ENCODE measurements around the gene LDHB.

The LDHB gene

GRCh38 chr12:21657326-21658077 lies at the start of gene LDHB:
TSS of gene LDHB (minus strand) at chr12:21657842. CDS start at chr12:21654671, 3,171 bp downstream.
- in situ Hi-C loops (cut with HindIII; ENCODE audit: low pct_ligation_motif_present, low sequenced_read_pairs), result no loop called here
- TF ChIP-seq CTCF (IDR thresholded peaks at IDR 0.05; ENCODE audit: low read depth, low read length, missing control alignments), result peak; percentile 9
- Histone ChIP-seq H3K27me3 (replicated peaks) (no peaks in the 10 kb centered on the region), H3K4me3 (ENCODE audit: low read depth, low read length) (peak within 1 kb of the TSS; percentile 85), H3K36me3 (replicated peaks) (peaks cover 12% of the 10 kb centered on the region), H3K27ac (peak within 1 kb of the TSS; percentile 78)
- peak; percentile 99 for DNase-seq

DNA sequence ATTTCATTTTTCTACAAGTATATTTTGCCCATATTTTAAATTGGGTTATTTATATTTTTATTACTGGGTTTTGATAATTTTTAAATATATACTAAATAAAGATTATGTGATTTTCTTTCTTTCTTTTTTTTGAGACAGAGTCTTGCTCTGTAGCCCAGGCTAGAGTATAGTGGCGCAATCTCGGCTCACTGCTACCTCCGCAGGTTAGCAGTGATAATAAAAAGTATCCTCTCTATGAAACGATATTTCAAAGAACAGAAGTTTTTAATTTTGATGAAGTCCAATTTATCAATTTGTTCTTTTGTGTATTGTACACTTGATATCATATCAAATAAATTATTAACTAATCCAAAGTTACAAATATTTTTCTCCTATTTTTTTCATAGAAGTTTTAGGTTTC lies 47.2 kb upstream of the LDHB start:
- H3K27ac ChIP-seq, result no peak overlapping the region

DNA sequence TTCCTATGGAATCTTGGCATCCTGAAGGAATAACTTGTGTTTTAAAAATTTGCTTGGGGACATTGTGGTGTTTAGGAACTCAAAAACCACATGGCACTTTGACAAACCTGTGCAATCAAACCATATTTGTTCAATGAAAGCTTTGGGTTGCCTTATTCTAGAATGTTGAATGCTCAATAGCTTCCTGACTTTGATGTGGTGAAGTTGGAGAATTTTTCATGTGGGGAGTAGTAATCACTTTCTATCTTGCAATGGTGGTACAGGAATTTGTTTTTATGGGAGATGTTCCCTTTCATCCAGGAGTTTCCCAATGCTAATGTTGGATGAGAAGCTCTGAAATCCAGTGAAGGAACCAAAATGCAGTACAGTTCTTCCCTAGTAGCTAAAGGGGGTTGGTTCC lies 42.2 kb upstream of the LDHB start:
- Histone ChIP-seq H3K27ac (no peak overlapping the region), H3K27me3 (replicated peaks) (no peaks in the 10 kb centered on the region), H3K4me3 (ENCODE audit: low read depth, low read length) (no peak overlapping the region), H3K36me3 (replicated peaks) (no peaks in the 10 kb centered on the region)
- TF ChIP-seq CTCF (IDR thresholded peaks at IDR 0.05; ENCODE audit: low read depth, low read length, missing control alignments), result no peak
- DNase-seq, result no peak
- in situ Hi-C loops (cut with HindIII; ENCODE audit: low pct_ligation_motif_present, low sequenced_read_pairs), result no loop called here

More for the DNA sequence above, 47.2 kb upstream of the LDHB start:
- H3K27me3 ChIP-seq (replicated peaks), result no peaks in the 10 kb centered on the region
- no peak for TF ChIP-seq CTCF (IDR thresholded peaks at IDR 0.05; ENCODE audit: low read depth, low read length, missing control alignments)
- no peak for DNase-seq
- H3K36me3 ChIP-seq (replicated peaks), result no peaks in the 10 kb centered on the region
- no peak overlapping the region for H3K4me3 ChIP-seq (ENCODE audit: low read depth, low read length)
- in situ Hi-C loops (cut with HindIII; ENCODE audit: low pct_ligation_motif_present, low sequenced_read_pairs), result no loop called here

DNA sequence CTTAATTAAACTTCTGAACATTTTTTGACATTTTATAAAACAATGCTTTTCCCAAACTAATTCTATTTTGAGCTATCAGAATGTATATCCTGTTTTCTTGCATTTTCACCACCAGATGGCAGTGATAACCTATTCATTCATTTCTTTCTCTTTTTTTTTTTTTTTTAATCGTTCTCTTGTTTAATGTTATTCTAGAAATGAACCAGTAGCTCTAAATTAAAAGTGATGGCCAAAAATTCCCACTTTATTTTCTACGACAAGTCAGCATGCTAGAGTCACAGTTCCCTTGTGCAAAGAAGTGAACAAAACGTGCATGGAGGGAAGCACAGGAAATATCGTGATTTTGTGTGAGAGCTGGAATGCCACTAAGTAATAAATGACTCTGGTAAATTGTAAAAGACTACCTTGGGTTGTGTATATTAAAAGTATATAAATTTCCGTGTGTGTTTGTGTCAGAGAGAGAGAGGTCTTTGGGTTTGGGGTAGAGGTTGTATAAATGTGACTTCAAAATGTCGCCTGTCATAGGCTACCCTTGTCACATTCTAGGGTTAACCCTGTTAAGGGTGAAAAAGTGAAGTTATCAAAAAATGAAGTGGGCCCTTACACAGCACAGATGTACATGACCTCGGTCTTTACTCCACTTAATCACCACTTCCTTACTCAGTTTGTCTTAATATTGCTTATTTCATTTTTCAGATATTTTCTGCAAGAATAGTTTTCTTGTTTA lies 40.4 kb upstream of the LDHB start:
- peak; percentile 7 for DNase-seq
- H3K27ac ChIP-seq, result no peak overlapping the region
- H3K4me3 ChIP-seq (ENCODE audit: low read depth, low read length), result no peak overlapping the region
- H3K27me3 ChIP-seq (replicated peaks), result no peaks in the 10 kb centered on the region
- TF ChIP-seq CTCF (IDR thresholded peaks at IDR 0.05; ENCODE audit: low read depth, low read length, missing control alignments), result peak; percentile 13
- in situ Hi-C loops (cut with HindIII; ENCODE audit: low pct_ligation_motif_present, low sequenced_read_pairs), result no loop called here
- no peaks in the 10 kb centered on the region for H3K36me3 ChIP-seq (replicated peaks)

GRCh38 chr12:21696625-21697024 lies 39.0 kb upstream of the LDHB start:
- Histone ChIP-seq H3K27me3 (replicated peaks) (no peaks in the 10 kb centered on the region), H3K27ac (no peak overlapping the region), H3K4me3 (ENCODE audit: low read depth, low read length) (no peak overlapping the region), H3K36me3 (replicated peaks) (no peaks in the 10 kb centered on the region)
- in situ Hi-C loops (cut with HindIII; ENCODE audit: low pct_ligation_motif_present, low sequenced_read_pairs), result no loop called here
- no peak for DNase-seq
- no peak for TF ChIP-seq CTCF (IDR thresholded peaks at IDR 0.05; ENCODE audit: low read depth, low read length, missing control alignments)
